ENCODE measurements around the gene COA4.

- TF ChIP-seq JUNB (IDR thresholded peaks at IDR 0.05): no peak
- no peak for TF ChIP-seq MAX (IDR thresholded peaks at IDR 0.05)
- TF ChIP-seq RFX5 (IDR thresholded peaks at IDR 0.05): no peak
- no peak for TF ChIP-seq RAD21 (conservative IDR thresholded peaks at IDR 0.05 in 1 of 2, IDR thresholded peaks at IDR 0.05 in 1 of 2)
- TF ChIP-seq SMC3 (IDR thresholded peaks at IDR 0.05): no peak
- no peak for TF ChIP-seq EHMT2 (IDR thresholded peaks at IDR 0.05; ENCODE audit: low read depth)
- TF ChIP-seq CTCF (IDR thresholded peaks at IDR 0.05): no peak
- no peak for TF ChIP-seq CHD2 (IDR thresholded peaks at IDR 0.05; ENCODE audit: low read length, partially characterized antibody)
- no peak for TF ChIP-seq USF2 (IDR thresholded peaks at IDR 0.05)
- TF ChIP-seq ZFP36 (IDR thresholded peaks at IDR 0.05; ENCODE audit: borderline replicate concordance, partially characterized antibody): no peak
- TF ChIP-seq ELK1 (IDR thresholded peaks at IDR 0.05; ENCODE audit: low read depth, low read length): no peak
- no peak for TF ChIP-seq POLR2A (IDR thresholded peaks at IDR 0.05; ENCODE audit: low read length)
Observed at GRCh38 chr11:73866095-73866579, 10.5 kb downstream of the COA4 start.
